ENCODE data around the gene AGPAT3.

The AGPAT3 gene

DNA sequence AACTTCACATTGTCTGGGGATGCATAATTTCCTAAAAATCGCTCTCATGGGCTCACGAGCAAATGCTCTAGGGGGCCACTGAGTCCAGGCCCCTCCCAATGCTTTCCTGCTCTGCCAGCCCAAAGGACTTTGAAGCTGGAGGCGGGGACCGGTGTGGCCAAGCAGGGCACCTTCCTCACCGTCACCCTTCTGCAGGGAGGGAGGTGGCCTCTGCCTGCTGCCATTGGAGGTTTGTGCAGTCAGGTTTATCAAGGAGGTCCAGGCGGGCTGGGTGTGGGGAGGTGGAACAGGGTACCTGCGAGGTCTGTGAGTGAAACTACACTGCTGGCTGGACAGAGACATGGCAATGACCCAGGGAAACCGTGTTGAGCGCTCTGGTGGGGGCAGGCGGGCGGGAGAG is 89.0 kb downstream of the AGPAT3 start:
- Histone ChIP-seq H3K9me3 (ENCODE audit: control insufficient read depth in 1 of 2, low read length in 2 of 2) (peaks cover 0 to 2% of the 10 kb centered on the region in 2 donors), H3K36me3 (ENCODE audit: control insufficient read depth in 1 of 2, insufficient read depth in 2 of 2, low read length in 2 of 2) (peaks cover 0 to 14% of the 10 kb centered on the region in 2 donors), H3K9ac (ENCODE audit: low read depth in 1 of 2, low read length in 2 of 2) (no peak overlapping the region), H3K4me3 (ENCODE audit: low read depth in 1 of 2, low read length in 2 of 2) (no peak overlapping the region), H3K4me1 (ENCODE audit: control insufficient read depth in 1 of 2, insufficient read depth in 2 of 2, low read length in 2 of 2) (peaks cover 27% of the 10 kb centered on the region in 2 donors), H3K27ac (ENCODE audit: low read depth, low read length) (no peak overlapping the region), H3K27me3 (ENCODE audit: control insufficient read depth in 1 of 2, insufficient read depth in 2 of 2, low read length in 2 of 2) (no peaks in the 10 kb centered on the region)

- Histone ChIP-seq H3K27ac (ENCODE audit: low read depth, low read length) (no peak overlapping the region), H3K9me3 (ENCODE audit: control insufficient read depth in 1 of 2, low read length in 2 of 2) (no peaks in the 10 kb centered on the region), H3K36me3 (ENCODE audit: control insufficient read depth in 1 of 2, insufficient read depth in 2 of 2, low read length in 2 of 2) (peaks cover 1 to 20% of the 10 kb centered on the region in 2 donors), H3K4me3 (ENCODE audit: low read depth in 1 of 2, low read length in 2 of 2) (no peak overlapping the region), H3K9ac (ENCODE audit: low read depth in 1 of 2, low read length in 2 of 2) (no peak overlapping the region), H3K27me3 (ENCODE audit: control insufficient read depth in 1 of 2, insufficient read depth in 2 of 2, low read length in 2 of 2) (no peaks in the 10 kb centered on the region), H3K4me1 (ENCODE audit: control insufficient read depth in 1 of 2, insufficient read depth in 2 of 2, low read length in 2 of 2) (peaks cover 27% of the 10 kb centered on the region in 2 donors)
Measured at GRCh38 chr21:43954896-43955295, 89.9 kb downstream of the AGPAT3 start.

DNA sequence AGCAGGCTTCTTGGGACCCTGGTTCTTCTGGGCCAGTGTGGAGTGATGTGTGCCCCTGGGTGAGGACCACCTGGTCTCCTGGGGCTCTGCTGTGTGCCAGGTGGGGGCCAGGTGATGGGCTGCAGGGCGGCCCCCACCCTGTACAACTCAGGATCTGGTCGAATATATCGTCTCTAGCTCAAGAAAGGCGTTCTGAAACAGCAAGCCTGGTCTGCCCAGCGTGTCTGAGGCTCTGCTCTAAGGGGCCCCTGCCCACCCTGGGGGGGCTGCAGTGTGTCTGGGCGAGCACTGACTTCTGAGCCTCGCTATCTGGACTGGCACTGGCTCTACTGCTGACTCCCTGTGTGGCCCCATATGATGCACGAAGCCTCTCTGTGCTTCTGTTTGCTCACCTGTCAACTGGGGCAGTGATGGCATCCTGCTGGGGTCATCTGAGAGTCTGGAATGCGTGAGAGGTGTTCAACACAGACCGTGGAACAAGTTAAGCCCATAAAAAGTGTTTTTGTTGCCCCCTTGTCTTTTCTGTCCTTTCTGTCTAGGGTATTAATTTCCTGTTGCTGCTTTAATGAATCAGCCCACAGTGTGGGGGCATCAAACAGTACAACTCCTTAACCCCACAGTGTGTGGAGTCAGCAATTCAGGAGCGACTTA is 91.1 kb downstream of the AGPAT3 start:
- H3K27ac ChIP-seq (ENCODE audit: low read depth, low read length): no peak overlapping the region
- no peak overlapping the region for H3K9ac ChIP-seq (ENCODE audit: low read depth in 1 of 2, low read length in 2 of 2)
- H3K36me3 ChIP-seq (ENCODE audit: control insufficient read depth in 1 of 2, insufficient read depth in 2 of 2, low read length in 2 of 2): peaks cover 10 to 25% of the 10 kb centered on the region in 2 donors
- no peaks in the 10 kb centered on the region for H3K27me3 ChIP-seq (ENCODE audit: control insufficient read depth in 1 of 2, insufficient read depth in 2 of 2, low read length in 2 of 2)
- H3K4me1 ChIP-seq (ENCODE audit: control insufficient read depth in 1 of 2, insufficient read depth in 2 of 2, low read length in 2 of 2): peaks cover 25 to 27% of the 10 kb centered on the region in 2 donors
- no peaks in the 10 kb centered on the region for H3K9me3 ChIP-seq (ENCODE audit: control insufficient read depth in 1 of 2, low read length in 2 of 2)
- no peak overlapping the region for H3K4me3 ChIP-seq (ENCODE audit: low read depth in 1 of 2, low read length in 2 of 2)

DNA sequence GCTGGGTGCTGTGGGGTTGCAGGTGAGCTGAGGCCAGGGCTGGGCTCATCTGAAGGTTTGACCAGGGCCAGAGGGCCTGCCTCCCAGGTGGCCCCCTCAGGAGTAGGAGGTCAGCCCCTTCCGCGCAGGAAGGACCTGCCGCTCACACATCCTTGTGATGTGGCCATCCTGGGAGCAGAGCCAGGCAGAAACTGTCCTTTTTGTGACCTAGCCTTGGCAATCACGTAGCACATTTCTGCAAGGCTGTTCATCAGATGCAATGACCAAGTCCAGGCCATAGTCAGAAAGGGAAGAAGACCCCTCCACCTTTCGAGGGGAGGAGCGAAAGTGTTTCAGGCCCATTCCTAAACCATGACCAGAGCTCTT is 91.6 kb downstream of the AGPAT3 start:
- no peaks in the 10 kb centered on the region for H3K9me3 ChIP-seq (ENCODE audit: control insufficient read depth in 1 of 2, low read length in 2 of 2)
- H3K4me1 ChIP-seq (ENCODE audit: control insufficient read depth in 1 of 2, insufficient read depth in 2 of 2, low read length in 2 of 2): peaks cover 20 to 26% of the 10 kb centered on the region in 2 donors
- no peak overlapping the region for H3K4me3 ChIP-seq (ENCODE audit: low read depth in 1 of 2, low read length in 2 of 2)
- no peak overlapping the region for H3K27ac ChIP-seq (ENCODE audit: low read depth, low read length)
- H3K27me3 ChIP-seq (ENCODE audit: control insufficient read depth in 1 of 2, insufficient read depth in 2 of 2, low read length in 2 of 2): no peaks in the 10 kb centered on the region
- peaks cover 13 to 30% of the 10 kb centered on the region in 2 donors for H3K36me3 ChIP-seq (ENCODE audit: control insufficient read depth in 1 of 2, insufficient read depth in 2 of 2, low read length in 2 of 2)
- H3K9ac ChIP-seq (ENCODE audit: low read depth in 1 of 2, low read length in 2 of 2): no peak overlapping the region

DNA sequence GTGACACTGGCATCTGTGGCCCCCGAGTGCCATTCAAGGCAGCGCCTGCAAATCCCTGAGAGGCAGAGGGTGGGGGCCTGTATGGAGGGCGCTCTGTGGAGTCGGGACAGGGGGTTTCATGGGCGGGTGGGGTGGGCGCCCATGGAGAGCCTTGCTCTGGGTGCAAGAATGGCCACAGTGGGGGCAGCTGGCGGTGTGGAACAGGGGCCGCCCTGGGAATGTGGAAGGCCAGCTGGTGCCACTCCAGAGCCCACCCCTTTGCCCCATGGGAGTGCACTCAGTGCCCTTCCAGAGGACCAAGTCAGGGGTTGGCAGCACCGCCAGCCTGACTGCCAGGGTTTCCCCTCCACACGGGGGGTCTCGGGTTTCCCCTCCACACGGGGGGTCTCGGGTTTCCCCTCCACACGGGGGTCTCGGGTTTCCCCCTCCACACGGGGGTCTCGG is 92.1 kb downstream of the AGPAT3 start:
- Histone ChIP-seq H3K9me3 (ENCODE audit: control insufficient read depth in 1 of 2, low read length in 2 of 2) (no peaks in the 10 kb centered on the region), H3K27me3 (ENCODE audit: control insufficient read depth in 1 of 2, insufficient read depth in 2 of 2, low read length in 2 of 2) (no peaks in the 10 kb centered on the region), H3K9ac (ENCODE audit: low read depth in 1 of 2, low read length in 2 of 2) (no peak overlapping the region), H3K27ac (ENCODE audit: low read depth, low read length) (no peak overlapping the region), H3K4me1 (ENCODE audit: control insufficient read depth in 1 of 2, insufficient read depth in 2 of 2, low read length in 2 of 2) (peaks cover 15 to 21% of the 10 kb centered on the region in 2 donors), H3K36me3 (ENCODE audit: control insufficient read depth in 1 of 2, insufficient read depth in 2 of 2, low read length in 2 of 2) (peaks cover 13 to 31% of the 10 kb centered on the region in 2 donors), H3K4me3 (ENCODE audit: low read depth in 1 of 2, low read length in 2 of 2) (no peak overlapping the region)

GRCh38 chr21:43957611-43958362 is 92.8 kb downstream of the AGPAT3 start:
- Histone ChIP-seq H3K9ac (ENCODE audit: low read depth in 1 of 2, low read length in 2 of 2) (no peak overlapping the region), H3K27ac (ENCODE audit: low read depth, low read length) (no peak overlapping the region), H3K36me3 (ENCODE audit: control insufficient read depth in 1 of 2, insufficient read depth in 2 of 2, low read length in 2 of 2) (peaks cover 13 to 35% of the 10 kb centered on the region in 2 donors), H3K27me3 (ENCODE audit: control insufficient read depth in 1 of 2, insufficient read depth in 2 of 2, low read length in 2 of 2) (no peaks in the 10 kb centered on the region), H3K4me3 (ENCODE audit: low read depth in 1 of 2, low read length in 2 of 2) (no peak overlapping the region), H3K9me3 (ENCODE audit: control insufficient read depth in 1 of 2, low read length in 2 of 2) (no peaks in the 10 kb centered on the region), H3K4me1 (ENCODE audit: control insufficient read depth in 1 of 2, insufficient read depth in 2 of 2, low read length in 2 of 2) (peaks cover 9 to 15% of the 10 kb centered on the region in 2 donors)

- Histone ChIP-seq H3K9me3 (ENCODE audit: control insufficient read depth in 1 of 2, low read length in 2 of 2) (no peaks in the 10 kb centered on the region), H3K36me3 (ENCODE audit: control insufficient read depth in 1 of 2, insufficient read depth in 2 of 2, low read length in 2 of 2) (peaks cover 13 to 41% of the 10 kb centered on the region in 2 donors), H3K4me1 (ENCODE audit: control insufficient read depth in 1 of 2, insufficient read depth in 2 of 2, low read length in 2 of 2) (peaks cover 6 to 10% of the 10 kb centered on the region in 2 donors), H3K27ac (ENCODE audit: low read depth, low read length) (no peak overlapping the region), H3K9ac (ENCODE audit: low read depth in 1 of 2, low read length in 2 of 2) (no peak overlapping the region), H3K27me3 (ENCODE audit: control insufficient read depth in 1 of 2, insufficient read depth in 2 of 2, low read length in 2 of 2) (no peaks in the 10 kb centered on the region), H3K4me3 (ENCODE audit: low read depth in 1 of 2, low read length in 2 of 2) (no peak overlapping the region)
Measured at GRCh38 chr21:43958364-43959158, 93.5 kb downstream of the AGPAT3 start.

DNA sequence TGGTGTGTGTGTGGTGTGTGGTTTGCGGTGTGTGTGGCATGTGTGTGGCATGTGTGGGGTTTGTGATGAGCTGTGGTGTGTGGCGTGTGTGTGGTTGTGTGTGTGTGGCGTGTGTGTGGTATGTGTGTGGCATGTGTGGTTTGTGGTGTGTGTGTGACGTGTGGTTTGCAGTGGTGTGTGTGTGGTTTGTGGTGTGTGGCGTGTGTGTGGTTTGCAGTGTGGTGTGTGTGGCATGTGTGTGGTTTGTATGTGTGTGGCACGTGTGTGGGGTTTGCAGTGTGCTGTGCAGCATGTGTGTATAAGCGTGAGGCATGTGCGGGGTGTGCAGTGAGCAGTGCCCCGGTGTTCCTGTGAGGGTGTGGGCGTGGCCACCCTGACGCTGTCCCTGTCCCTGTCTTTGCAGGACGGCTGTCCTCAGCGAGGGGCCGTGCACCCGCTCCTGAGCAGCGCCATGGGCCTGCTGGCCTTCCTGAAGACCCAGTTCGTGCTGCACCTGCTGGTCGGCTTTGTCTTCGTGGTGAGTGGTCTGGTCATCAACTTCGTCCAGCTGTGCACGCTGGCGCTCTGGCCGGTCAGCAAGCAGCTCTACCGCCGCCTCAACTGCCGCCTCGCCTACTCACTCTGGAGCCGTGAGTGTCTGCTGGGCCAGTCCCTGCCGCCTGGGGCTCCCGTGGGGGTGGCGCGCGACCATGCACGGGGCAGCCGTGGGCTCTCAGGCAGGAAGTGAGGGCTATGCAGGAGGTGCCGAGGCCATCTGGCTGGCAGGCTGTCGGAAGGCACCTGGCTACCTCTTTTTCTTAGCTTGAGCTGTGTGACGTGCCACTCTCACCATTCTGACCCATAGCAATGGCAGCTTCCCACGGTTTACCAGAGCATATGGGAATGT is 94.5 kb downstream of the AGPAT3 start:
- H3K27ac ChIP-seq (ENCODE audit: low read depth, low read length): no peak overlapping the region
- H3K9me3 ChIP-seq (ENCODE audit: control insufficient read depth in 1 of 2, low read length in 2 of 2): no peaks in the 10 kb centered on the region
- H3K9ac ChIP-seq (ENCODE audit: low read depth in 1 of 2, low read length in 2 of 2): no peak overlapping the region
- H3K4me1 ChIP-seq (ENCODE audit: control insufficient read depth in 1 of 2, insufficient read depth in 2 of 2, low read length in 2 of 2): peaks cover 0 to 2% of the 10 kb centered on the region in 2 donors
- H3K27me3 ChIP-seq (ENCODE audit: control insufficient read depth in 1 of 2, insufficient read depth in 2 of 2, low read length in 2 of 2): no peaks in the 10 kb centered on the region
- no peak overlapping the region for H3K4me3 ChIP-seq (ENCODE audit: low read depth in 1 of 2, low read length in 2 of 2)
- H3K36me3 ChIP-seq (ENCODE audit: control insufficient read depth in 1 of 2, insufficient read depth in 2 of 2, low read length in 2 of 2): peaks cover 13 to 41% of the 10 kb centered on the region in 2 donors

GRCh38 chr21:43961382-43961909 is 96.4 kb downstream of the AGPAT3 start:
- no peak overlapping the region for H3K9ac ChIP-seq (ENCODE audit: low read depth in 1 of 2, low read length in 2 of 2)
- no peak overlapping the region for H3K4me3 ChIP-seq (ENCODE audit: low read depth in 1 of 2, low read length in 2 of 2)
- no peak overlapping the region for H3K27ac ChIP-seq (ENCODE audit: low read depth, low read length)
- no peaks in the 10 kb centered on the region for H3K4me1 ChIP-seq (ENCODE audit: control insufficient read depth in 1 of 2, insufficient read depth in 2 of 2, low read length in 2 of 2)
- H3K9me3 ChIP-seq (ENCODE audit: control insufficient read depth in 1 of 2, low read length in 2 of 2): no peaks in the 10 kb centered on the region
- no peaks in the 10 kb centered on the region for H3K27me3 ChIP-seq (ENCODE audit: control insufficient read depth in 1 of 2, insufficient read depth in 2 of 2, low read length in 2 of 2)
- peaks cover 13 to 40% of the 10 kb centered on the region in 2 donors for H3K36me3 ChIP-seq (ENCODE audit: control insufficient read depth in 1 of 2, insufficient read depth in 2 of 2, low read length in 2 of 2)
